Loucy (cell line): Measurements from ENCODE around the gene TRAF3.

Experiments
- H2AFZ ChIP-seq: fragments of 200-600 bp; sonication (generic); 2 replicates; pipeline ENCODE4 v1.6.0; 2016; ENCODE audit warnings: antibody characterized with exemption, mild to moderate bottlenecking, low read length, moderate library complexity
- H3F3A ChIP-seq: fragments of 200-600 bp; 2 replicates; pipeline ENCODE4 v1.6.0; 2016; ENCODE audit warnings: antibody characterized with exemption, low read depth, mild to moderate bottlenecking
- H3K27me3 ChIP-seq: fragments of 200-600 bp; sonication (generic); 2 replicates; pipeline ENCODE4 v1.6.1; 2014; ENCODE audit warnings: low read length, mild to moderate bottlenecking; ENCODE audit not compliant: insufficient read depth, poor library complexity, severe bottlenecking
- H3K36me3 ChIP-seq: fragments of 200-600 bp; sonication (generic); 2 replicates; pipeline ENCODE4 v1.6.1; 2016; ENCODE audit warnings: low read length; ENCODE audit not compliant: insufficient read depth
- H3K4me1 ChIP-seq: fragments of 200-600 bp; sonication (generic); 2 replicates; pipeline ENCODE4 v1.5.1; 2014; ENCODE audit warnings: low read length, mild to moderate bottlenecking; ENCODE audit not compliant: insufficient read depth, poor library complexity, severe bottlenecking
- H3K4me2 ChIP-seq: fragments of 200-600 bp; sonication (generic); 2 replicates; pipeline ENCODE4 v1.6.0; 2014; ENCODE audit warnings: antibody characterized with exemption, low read length, low read depth, mild to moderate bottlenecking; ENCODE audit not compliant: poor library complexity, severe bottlenecking
- H3K4me3 ChIP-seq: fragments of 200-600 bp; sonication (generic); 2 replicates; pipeline ENCODE4 v1.5.1; 2014; ENCODE audit warnings: low read length, mild to moderate bottlenecking, mixed read lengths; ENCODE audit not compliant: poor library complexity, severe bottlenecking
- H3K79me2 ChIP-seq: fragments of 200-600 bp; sonication (generic); 2 replicates; pipeline ENCODE4 v1.6.1; 2014; ENCODE audit warnings: low read length; ENCODE audit not compliant: insufficient read depth
- H3K9ac ChIP-seq: fragments of 200-600 bp; sonication (generic); 2 replicates; pipeline ENCODE4 v1.6.0; 2014; ENCODE audit warnings: mild to moderate bottlenecking, low read depth, low read length, moderate library complexity; ENCODE audit not compliant: poor library complexity, severe bottlenecking
- H3K9me2 ChIP-seq: fragments of 200-600 bp; sonication (generic); replicated peaks from 2 replicates; pipeline ENCODE4 v1.6.1; 2016; ENCODE audit warnings: low read depth, low read length, mixed read lengths
- H3K9me3 ChIP-seq: fragments of 200-600 bp; sonication (generic); 2 replicates; pipeline ENCODE4 v1.6.1; 2014; ENCODE audit warnings: mild to moderate bottlenecking, antibody characterized with exemption, low read length, low read depth; ENCODE audit not compliant: insufficient read depth
- H4K20me1 ChIP-seq: fragments of 200-600 bp; sonication (generic); 2 replicates; pipeline ENCODE4 v1.6.0; 2014; ENCODE audit warnings: antibody characterized with exemption, low read length, mild to moderate bottlenecking; ENCODE audit not compliant: insufficient read depth, poor library complexity, severe bottlenecking
- EZH2phosphoT487 ChIP-seq: fragments of 200-600 bp; IDR thresholded peaks from 2 replicates; pipeline ENCODE4 v1.6.1; 2018; ENCODE audit warnings: antibody characterized with exemption, mild to moderate bottlenecking, moderate library complexity, borderline replicate concordance
- TF ChIP-seq, protein P1 (sequence below): fragments of 200-600 bp; sonication (generic); conservative IDR thresholded peaks from 2 replicates; pipeline ENCODE4 v1.5.1; 2014; ENCODE audit warnings: mild to moderate bottlenecking, antibody characterized with exemption, low read length

Gene TRAF3

GRCh38 chr14:102944448-102945330 lies 167.4 kb downstream of the TRAF3 start:
- Histone ChIP-seq H3K27me3 (no peaks in the 10 kb centered on the region), H3K36me3 (no peaks in the 10 kb centered on the region), H2AFZ (no peak overlapping the region), H3K79me2 (no peaks in the 10 kb centered on the region), H4K20me1 (no peaks in the 10 kb centered on the region), H3K4me1 (peaks cover 8% of the 10 kb centered on the region), H3K9ac (no peak overlapping the region), H3K4me2 (no peak overlapping the region), H3K9me3 (no peaks in the 10 kb centered on the region), H3K9me2 (no peaks in the 10 kb centered on the region), H3F3A (no peaks in the 10 kb centered on the region), H3K4me3 (no peak overlapping the region)
- TF ChIP-seq, protein P1, sequence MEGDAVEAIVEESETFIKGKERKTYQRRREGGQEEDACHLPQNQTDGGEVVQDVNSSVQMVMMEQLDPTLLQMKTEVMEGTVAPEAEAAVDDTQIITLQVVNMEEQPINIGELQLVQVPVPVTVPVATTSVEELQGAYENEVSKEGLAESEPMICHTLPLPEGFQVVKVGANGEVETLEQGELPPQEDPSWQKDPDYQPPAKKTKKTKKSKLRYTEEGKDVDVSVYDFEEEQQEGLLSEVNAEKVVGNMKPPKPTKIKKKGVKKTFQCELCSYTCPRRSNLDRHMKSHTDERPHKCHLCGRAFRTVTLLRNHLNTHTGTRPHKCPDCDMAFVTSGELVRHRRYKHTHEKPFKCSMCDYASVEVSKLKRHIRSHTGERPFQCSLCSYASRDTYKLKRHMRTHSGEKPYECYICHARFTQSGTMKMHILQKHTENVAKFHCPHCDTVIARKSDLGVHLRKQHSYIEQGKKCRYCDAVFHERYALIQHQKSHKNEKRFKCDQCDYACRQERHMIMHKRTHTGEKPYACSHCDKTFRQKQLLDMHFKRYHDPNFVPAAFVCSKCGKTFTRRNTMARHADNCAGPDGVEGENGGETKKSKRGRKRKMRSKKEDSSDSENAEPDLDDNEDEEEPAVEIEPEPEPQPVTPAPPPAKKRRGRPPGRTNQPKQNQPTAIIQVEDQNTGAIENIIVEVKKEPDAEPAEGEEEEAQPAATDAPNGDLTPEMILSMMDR: no peak
- no peak for TF ChIP-seq EZH2phosphoT487

DNA sequence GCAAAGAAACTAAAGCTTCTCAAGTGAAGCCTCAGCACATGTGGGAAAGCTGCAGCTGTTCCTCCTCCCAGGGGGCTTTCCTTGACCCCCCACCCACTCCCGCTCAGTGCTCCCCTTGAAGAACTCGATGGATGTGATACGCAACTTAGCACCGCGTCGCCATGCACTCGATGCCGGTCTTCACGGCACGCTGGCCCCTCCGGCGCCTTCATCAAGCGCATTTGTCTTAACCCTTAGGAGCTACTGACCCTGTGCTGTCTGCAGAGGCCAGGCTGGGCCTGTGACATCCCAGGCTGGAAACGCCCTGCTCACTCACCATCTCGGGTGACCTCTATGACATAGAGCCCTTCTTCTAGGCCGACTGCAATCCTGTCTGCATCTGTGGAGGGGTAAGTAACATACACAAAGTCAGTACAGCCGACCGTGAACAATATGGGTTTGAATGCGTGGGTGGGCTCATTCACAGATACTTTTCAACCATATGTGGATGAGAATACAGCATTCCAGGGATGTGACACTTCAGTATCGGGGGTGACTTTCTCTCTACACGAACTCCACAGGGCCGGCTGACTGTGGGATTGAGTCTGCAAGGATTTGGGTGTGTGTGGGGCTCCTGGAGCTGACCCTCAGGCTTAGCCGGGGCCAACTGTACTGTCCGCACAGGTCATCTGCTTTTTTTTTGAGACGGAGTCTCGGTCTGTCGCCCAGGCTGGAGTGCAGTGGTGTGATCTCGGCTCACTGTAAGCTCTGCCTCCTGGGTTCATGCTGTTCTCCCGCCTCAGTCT lies 168.3 kb downstream of the TRAF3 start:
- Histone ChIP-seq H3K4me3 (no peak overlapping the region), H3K9me3 (no peaks in the 10 kb centered on the region), H3K4me1 (peaks cover 8% of the 10 kb centered on the region), H3K79me2 (no peaks in the 10 kb centered on the region), H3K9me2 (no peaks in the 10 kb centered on the region), H3F3A (no peaks in the 10 kb centered on the region), H2AFZ (no peak overlapping the region), H3K36me3 (no peaks in the 10 kb centered on the region), H3K9ac (no peak overlapping the region), H3K27me3 (no peaks in the 10 kb centered on the region), H4K20me1 (no peaks in the 10 kb centered on the region), H3K4me2 (no peak overlapping the region)
- no peak for TF ChIP-seq EZH2phosphoT487
- TF ChIP-seq, protein P1: no peak

DNA sequence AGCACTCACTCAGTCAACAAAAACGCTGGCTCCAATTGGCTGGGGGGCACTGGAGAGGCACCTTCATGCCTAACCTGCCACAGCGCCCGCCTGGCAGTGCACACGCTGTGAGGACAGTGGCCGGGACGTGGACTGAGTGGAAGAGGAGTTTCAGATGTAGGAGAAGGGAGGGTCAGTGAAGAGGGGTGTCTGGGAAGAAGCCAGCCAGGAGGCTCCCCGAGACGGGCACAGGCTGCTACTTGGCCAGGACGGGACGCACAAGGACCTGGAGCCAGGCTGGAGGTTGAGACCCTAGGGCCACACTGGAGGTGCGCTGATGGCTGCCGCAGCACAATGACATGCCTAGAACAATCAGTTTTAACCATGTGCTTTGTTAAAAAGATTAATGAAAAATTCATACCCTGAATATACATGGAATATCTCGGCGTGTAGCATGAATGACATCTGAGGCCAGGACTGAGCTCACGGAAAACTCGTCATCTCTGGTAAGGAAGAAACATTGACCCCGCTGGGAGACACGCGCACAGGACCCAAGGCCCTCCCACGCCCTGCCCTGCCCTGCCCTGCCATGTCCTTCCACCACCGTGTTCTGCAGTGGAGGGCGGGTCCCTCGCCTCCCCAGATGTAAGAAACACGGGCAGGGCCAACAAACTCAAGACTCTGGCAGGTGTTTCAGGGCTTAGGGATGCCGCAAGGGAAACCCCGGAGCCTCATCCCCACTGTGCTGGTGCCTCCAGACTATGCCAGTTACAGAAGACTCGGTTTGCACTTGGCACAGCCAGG lies 170.3 kb downstream of the TRAF3 start:
- no peak overlapping the region for H2AFZ ChIP-seq
- H3K4me1 ChIP-seq: peaks cover 8% of the 10 kb centered on the region
- no peaks in the 10 kb centered on the region for H3K9me3 ChIP-seq
- no peak overlapping the region for H3K9ac ChIP-seq
- H4K20me1 ChIP-seq: no peaks in the 10 kb centered on the region
- TF ChIP-seq, protein P1: no peak
- TF ChIP-seq EZH2phosphoT487: no peak
- no peak overlapping the region for H3K4me3 ChIP-seq
- no peaks in the 10 kb centered on the region for H3K79me2 ChIP-seq
- H3K36me3 ChIP-seq: no peaks in the 10 kb centered on the region
- no peaks in the 10 kb centered on the region for H3F3A ChIP-seq
- no peaks in the 10 kb centered on the region for H3K27me3 ChIP-seq
- H3K9me2 ChIP-seq: no peaks in the 10 kb centered on the region
- H3K4me2 ChIP-seq: no peak overlapping the region
